ENCODE data around the gene SLC38A8.

Gene SLC38A8

GRCh38 chr16:83995754-83996153 is 46.8 kb downstream of the SLC38A8 start:
- DNase-seq, result no peak

DNA sequence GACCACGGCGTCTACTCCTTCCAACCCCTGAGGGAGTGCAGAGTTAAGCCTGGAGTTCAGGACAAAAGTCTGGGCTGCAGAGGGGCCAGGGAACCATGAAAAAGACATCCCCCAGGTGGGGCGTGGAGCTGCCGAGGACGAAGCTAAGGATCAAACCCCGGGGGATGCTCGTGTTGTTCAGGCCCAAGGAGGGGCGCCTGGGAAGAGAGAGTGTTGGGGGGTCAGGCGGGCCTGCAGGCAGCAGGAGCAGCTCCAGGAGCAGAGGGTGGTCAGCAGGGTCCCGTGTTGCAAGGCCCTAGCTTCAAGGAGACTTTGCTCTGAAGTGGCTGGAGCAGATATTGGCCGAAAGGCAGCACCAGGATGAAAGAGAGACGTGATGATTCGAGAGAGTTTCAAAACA is 47.9 kb downstream of the SLC38A8 start:
- DNase-seq, result no peak

GRCh38 chr16:83994087-83994486 is 48.5 kb downstream of the SLC38A8 start:
- DNase-seq, result peak; percentile 82

DNA sequence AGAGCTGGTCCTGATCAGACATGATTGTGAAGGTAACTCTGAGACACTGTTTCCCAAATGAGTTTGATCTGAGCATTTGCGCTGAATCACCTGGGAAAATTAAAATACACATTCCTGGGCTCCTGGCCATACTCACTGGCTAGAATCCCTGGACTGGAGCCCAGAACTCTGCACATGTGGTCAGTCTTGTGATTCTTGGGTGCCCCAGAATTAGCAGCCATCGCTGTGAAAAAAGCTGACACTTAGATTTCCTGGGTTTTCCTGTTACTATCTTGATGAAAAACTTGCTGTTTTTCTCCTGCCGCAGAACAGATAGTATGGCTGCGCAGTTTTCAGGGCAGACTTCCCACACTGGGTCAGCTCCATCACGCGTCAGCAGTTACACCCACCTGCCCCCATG is 50.0 kb downstream of the SLC38A8 start:
- peak; percentile 30 for DNase-seq

GRCh38 chr16:83990492-83990891 is 52.1 kb downstream of the SLC38A8 start:
- no peak for DNase-seq

GRCh38 chr16:83989300-83989699 is 53.3 kb downstream of the SLC38A8 start:
- no peak for DNase-seq

DNA sequence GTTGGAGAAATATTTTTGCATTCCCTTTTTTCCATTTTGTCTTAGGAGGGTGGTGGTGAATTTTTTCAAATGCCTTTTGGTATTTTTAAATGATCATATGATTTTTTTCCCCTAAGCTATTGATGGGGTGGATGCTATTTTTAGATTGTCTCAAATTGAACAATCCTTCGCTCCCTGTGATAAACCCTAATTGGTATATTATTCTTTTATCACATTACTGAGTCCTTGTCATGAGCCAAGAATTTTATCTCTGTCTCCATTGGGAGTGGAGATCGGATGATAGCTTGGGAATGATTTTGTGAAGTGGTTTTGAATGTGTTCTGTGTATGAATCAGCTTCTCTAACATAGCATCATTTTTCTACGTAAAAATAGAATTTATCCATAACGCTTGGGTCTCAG is 59.1 kb downstream of the SLC38A8 start:
- no peak for DNase-seq

DNA sequence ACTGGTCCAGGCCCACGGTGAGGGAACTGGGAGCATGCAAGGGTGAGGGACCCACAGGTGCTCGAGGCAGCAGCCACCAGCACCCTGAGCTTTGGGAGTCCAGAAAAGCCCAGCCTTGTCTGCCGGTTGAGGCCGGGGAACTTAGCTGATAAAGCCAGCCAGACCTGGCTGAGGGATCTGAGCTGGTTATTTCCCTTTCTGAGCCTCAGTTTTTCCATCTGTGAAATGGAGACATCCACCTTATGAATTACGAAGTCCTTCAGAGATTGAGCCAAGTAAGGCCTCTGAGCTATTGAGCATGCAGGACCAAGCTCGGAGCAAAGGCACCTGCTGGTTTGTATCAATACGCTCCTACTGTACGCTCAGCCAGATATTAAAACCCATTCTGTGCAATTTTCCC is 60.8 kb downstream of the SLC38A8 start:
- DNase-seq, result no peak

GRCh38 chr16:83980794-83981193 is 61.8 kb downstream of the SLC38A8 start:
- no peak for DNase-seq

DNA sequence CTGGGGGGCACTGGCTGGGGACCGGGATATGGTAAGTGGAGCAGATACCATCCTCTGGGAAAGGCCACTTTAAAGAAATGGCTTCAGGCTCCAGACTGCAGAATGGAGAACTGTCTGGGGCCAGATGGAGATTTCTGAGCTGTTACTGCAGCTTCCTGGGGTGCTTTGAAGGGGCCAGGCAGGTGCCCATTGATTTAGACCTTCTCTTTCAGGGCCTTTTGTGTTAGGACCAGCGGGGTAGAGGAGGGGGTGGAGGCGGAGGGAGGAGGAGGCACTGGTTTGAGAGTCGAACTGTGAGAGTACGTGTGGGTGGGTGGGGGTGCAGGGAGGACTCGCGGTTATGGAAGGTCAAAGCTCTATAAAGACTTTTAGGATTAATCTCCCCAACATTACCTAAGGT is 63.2 kb downstream of the SLC38A8 start:
- DNase-seq, result no peak

- no peak for DNase-seq
Measured at GRCh38 chr16:83978401-83978904, 64.1 kb downstream of the SLC38A8 start.

DNA sequence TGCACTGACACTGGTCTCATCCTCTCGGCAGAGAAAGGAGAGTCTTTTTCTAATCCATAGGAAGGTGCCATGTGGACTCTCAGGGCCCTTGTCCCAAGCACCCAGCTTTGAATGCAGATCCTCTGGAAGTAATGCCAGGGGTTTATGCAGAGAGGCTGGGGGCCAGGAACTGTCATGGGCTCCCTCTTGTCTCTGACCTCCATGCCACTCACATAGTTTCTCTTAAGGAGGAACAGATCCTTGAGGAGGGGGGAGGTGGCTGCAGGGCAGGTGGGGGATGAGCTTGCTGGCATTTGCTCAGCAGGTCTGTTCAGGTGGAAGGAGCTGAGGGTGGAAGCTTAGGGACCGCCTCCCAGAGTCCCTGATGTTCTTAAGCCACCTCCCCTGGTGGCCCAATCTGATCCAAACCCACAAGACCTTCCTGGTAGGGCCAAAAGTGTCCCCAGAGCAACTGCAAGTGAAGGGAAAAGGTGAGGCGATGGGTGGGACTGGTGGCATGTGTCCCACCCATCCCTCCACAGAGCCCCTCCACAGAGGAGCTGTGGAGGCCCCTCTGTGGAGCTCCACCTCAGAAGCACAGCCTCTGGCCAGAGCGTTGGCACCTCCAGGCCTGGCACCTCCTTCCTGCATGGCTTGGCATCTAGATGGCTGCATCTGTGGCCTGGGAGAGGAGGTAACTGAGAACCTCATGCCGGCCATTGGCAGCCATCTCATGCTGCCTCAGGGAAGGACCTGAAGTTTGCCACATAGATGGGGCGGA is 65.4 kb downstream of the SLC38A8 start:
- DNase-seq, result no peak

DNA sequence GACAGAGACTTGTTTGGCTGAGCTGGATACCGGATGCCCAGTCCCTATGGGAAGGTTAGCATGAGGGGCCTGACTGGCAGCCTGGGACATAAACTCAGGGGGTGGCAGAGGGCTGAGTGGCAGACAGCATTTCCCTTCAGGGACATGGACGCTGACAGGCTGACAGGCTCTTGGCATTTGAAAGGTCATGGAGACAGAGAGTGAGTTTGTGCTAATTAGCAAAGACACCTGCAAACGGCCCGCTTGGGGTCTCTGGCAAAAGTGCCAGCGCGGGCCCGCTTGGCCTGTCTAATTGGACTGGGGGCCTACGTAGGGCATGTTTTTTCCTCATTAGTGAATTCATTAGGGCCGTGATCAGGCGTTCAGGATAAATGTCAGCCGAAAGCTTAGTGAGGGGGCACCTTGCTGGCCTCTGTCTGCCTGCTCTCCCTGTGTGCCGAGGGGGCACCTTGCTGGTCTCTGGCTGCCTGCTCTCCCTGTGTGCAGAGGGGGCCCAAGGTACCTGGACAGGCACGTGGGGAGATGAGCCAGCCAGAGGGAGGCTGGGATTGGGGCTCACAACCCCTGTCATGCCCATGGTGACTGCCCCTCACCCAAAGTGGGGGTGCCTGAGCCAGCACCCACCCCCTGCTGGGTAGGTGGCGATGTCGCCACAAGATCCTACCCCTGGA is 66.9 kb downstream of the SLC38A8 start:
- DNase-seq, result no peak

- DNase-seq, result no peak
Measured at GRCh38 chr16:83974475-83974874, 68.1 kb downstream of the SLC38A8 start.

- DNase-seq, result no peak
Measured at GRCh38 chr16:83973581-83974385, 68.8 kb downstream of the SLC38A8 start.

GRCh38 chr16:83973077-83973476 is 69.5 kb downstream of the SLC38A8 start:
- DNase-seq, result no peak

DNA sequence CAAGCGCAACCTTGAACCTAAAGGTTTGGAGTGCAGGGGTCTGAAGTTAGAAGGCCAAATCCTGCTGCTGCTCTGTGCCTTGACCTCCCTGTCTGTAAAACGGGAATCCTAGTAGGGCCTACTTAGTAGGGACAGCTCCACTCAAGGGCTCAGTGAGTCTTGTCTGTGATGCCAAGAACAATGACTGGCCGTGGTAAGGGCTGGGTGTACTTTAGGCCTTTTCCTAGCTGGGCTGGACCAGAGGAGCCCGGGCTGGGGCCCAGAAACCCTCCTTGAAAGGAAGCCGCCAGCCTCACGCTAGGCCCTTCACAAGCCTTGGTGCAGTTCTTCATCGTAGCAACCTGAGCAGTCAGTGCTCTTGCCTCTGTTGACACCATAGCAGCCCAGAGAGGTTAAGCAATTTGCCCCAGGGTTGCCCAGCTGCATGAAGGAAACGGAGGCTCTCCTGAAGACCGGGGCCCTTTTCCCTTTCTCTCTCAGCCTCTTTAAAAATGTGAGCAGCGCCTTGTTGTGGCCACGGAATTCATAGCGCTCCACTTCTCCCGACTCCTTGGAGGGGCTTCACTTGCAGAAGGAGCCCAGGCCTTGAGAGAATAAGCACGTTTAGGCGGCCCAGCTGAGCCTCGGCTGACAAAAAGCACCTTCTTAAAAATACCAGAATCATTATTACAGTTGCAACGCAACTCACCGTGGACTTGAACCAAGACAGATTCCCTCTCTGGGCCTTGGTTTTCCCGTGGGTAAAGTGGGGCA is 70.2 kb downstream of the SLC38A8 start:
- no peak for DNase-seq

GRCh38 chr16:83971165-83972130 is 71.1 kb downstream of the SLC38A8 start:
- no peak for DNase-seq

- DNase-seq, result no peak
Measured at GRCh38 chr16:83970430-83970815, 72.2 kb downstream of the SLC38A8 start.

- DNase-seq, result no peak
Measured at GRCh38 chr16:83969771-83970429, 72.7 kb downstream of the SLC38A8 start.
